NCI-H2171 treated with DMSO at 0.1 percent for 48 hours (cell line): ENCODE results near the gene STAB1.

Experiments used
- DNase-seq: peaks from one replicate; lab custom pipeline; 2025; lab: John Stamatoyannopoulos, UW

Gene STAB1

DNA sequence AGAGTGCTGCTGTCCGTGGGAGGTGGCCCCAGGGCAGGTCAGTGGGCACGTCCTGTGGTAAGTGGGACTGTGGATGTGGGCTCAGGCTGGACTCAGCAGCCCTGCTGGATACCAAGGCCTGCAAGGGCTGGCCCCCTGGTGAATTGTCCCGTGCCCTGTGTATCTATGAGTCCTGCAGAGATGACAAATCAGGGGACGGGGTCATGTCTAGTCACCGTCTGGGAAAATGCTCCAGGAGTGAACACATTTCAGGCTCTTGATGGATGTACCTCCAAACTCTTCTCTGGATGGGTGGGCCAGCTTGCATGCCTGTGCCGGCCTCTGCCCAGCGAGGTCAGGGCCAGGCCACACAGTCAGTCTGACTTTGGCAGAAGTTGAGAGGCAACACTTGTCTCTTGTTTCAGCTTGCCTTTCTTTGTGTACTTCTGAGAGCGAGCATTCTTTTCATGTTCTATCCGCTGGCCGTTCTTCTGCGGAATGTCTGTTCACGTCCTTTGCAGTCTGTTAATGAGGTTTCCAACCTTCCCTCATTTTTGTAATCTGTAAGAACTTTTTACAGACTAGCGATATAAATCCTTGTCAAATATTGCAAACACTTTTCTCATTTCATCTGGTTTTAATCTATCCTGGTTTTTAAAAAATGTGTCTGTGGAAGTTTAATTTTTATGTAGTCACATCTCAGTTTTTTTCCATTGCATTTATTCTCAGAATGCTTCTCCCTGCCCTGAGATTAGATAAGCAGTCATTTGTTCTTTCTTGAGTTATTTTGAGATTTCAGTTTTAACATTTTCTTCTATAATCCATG is 11.4 kb upstream of the STAB1 start:
- DNase-seq = no peak

DNA sequence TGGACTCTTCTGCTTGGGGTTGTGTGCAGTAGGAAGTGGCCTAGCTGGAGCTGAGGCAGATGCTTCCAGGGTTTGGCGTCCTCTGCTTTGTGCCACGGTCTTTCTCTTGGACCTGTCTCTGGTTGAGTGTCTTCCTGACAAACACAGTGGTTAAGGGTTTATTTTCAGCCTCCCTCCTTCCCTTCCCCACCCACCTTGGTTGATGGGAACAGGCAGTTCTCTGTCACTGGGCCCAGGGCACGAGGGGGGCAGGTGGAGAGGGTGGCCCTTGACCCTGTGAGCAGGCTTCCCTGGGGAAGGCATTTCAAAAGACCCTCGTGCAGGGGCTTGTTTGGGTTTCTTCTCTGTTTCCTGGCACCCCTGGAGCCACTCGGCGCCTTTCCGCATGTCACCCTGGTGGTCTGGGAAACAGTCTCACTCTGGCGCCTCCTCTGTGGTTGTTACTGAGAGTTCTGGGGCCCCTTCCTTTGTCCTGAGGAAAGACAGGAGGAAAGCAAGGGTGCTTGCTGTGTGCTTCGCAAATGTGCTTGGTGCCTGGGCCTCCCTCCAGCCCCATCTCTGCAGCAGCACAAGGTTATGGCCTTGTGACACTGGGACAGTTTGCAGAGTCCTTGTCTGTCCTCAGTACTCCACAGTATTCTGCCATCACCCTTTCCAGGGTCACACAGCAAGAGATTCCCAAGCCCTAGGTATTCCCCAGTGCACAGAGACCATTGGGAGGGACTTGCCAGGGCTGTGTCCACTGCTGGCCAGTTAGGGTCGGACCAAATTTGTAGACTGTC is 10.3 kb upstream of the STAB1 start:
- DNase-seq = no peak

DNA sequence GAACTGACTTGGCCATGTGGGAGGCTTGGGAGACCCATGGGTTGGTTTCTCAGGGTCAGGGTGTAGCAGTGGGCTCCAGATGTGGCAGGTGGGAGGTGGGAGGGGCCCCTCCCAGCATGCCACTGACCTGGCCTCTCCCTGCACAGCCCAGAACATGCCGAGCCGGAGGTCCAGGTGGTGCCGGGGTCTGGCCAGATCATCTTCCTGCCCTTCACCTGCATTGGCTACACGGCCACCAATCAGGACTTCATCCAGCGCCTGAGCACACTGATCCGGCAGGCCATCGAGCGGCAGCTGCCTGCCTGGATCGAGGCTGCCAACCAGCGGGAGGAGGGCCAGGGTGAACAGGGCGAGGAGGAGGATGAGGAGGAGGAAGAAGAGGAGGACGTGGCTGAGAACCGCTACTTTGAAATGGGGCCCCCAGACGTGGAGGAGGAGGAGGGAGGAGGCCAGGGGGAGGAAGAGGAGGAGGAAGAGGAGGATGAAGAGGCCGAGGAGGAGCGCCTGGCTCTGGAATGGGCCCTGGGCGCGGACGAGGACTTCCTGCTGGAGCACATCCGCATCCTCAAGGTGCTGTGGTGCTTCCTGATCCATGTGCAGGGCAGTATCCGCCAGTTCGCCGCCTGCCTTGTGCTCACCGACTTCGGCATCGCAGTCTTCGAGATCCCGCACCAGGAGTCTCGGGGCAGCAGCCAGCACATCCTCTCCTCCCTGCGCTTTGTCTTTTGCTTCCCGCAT is 7.9 kb upstream of the STAB1 start:
- DNase-seq = no peak

DNA sequence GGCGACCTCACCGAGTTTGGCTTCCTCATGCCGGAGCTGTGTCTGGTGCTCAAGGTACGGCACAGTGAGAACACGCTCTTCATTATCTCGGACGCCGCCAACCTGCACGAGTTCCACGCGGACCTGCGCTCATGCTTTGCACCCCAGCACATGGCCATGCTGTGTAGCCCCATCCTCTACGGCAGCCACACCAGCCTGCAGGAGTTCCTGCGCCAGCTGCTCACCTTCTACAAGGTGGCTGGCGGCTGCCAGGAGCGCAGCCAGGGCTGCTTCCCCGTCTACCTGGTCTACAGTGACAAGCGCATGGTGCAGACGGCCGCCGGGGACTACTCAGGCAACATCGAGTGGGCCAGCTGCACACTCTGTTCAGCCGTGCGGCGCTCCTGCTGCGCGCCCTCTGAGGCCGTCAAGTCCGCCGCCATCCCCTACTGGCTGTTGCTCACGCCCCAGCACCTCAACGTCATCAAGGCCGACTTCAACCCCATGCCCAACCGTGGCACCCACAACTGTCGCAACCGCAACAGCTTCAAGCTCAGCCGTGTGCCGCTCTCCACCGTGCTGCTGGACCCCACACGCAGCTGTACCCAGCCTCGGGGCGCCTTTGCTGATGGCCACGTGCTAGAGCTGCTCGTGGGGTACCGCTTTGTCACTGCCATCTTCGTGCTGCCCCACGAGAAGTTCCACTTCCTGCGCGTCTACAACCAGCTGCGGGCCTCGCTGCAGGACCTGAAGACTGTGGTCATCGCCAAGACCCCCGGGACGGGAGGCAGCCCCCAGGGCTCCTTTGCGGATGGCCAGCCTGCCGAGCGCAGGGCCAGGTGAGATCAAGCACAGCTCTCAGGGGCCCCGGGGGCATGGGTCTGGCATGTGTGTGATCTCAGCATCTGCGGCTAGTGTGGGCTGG is 7.1 kb upstream of the STAB1 start:
- no peak for DNase-seq

DNA sequence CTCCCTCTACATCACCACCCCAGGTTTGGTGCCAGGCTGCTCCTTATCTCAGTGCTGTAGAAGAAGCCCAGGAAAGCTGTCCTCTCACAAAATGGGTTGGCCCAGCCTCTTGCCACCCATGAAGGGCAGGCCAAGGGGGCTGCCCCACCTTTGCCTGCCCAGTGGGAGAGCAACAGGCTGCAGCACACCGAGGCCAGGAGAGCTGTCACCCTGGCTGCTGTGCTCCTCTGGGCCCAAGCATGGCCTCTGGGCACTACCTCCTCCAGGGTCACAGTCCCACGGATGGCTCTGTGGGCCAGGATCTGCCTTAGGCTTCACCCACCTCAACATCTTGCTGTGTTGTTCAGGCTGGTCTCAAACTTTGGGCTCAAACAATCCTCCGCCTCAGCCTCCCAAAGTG is 6.4 kb upstream of the STAB1 start:
- no peak for DNase-seq

DNA sequence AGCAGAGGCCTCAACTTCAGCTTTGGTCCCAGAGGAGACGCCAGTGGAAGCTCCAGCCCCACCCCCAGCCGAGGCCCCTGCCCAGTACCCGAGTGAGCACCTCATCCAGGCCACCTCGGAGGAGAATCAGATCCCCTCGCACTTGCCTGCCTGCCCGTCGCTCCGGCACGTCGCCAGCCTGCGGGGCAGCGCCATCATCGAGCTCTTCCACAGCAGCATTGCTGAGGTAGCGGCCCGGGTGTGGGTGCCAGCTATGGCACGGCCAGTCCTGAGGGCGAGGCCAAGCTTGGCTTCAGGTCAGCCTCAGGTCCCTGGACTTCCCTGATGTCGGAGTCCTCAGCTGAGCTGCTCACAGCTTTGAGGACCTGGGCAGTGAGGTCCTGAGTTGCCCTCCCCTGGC is 5.7 kb upstream of the STAB1 start:
- DNase-seq = no peak

DNA sequence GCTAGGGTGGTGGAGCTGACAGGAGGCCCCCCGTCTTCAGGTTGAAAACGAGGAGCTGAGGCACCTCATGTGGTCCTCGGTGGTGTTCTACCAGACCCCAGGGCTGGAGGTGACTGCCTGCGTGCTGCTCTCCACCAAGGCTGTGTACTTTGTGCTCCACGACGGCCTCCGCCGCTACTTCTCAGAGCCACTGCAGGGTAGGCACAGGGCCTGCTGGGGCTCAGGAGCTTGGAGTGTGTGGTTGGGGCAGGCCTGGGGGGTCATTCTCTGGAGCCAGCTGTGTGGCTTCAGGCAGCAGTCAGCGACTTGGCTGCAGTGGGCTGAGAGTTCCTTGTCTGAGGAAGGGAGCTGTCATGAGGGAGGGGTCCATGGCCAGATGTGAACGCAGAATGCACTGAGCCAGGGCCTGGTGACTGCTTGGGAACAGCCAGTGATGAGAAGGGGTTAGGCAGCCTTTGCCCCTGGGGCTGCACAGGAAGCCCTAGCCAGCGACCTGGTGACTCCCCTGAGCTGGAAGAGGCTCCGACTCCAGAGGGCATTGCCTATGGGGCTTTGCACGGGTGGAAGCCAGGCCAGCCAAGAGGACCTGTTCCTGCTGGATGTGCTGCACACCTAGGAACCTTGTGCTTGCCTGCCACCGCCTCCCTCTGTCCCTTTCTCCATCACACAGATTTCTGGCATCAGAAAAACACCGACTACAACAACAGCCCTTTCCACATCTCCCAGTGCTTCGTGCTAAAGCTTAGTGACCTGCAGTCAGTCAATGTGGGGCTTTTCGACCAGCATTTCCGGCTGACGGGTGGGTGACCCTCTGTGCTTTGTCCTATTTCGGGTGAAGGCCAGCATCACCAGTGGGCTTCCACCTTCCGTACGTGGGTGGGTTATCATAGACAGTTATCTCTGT is 4.9 kb upstream of the STAB1 start:
- DNase-seq = no peak

DNA sequence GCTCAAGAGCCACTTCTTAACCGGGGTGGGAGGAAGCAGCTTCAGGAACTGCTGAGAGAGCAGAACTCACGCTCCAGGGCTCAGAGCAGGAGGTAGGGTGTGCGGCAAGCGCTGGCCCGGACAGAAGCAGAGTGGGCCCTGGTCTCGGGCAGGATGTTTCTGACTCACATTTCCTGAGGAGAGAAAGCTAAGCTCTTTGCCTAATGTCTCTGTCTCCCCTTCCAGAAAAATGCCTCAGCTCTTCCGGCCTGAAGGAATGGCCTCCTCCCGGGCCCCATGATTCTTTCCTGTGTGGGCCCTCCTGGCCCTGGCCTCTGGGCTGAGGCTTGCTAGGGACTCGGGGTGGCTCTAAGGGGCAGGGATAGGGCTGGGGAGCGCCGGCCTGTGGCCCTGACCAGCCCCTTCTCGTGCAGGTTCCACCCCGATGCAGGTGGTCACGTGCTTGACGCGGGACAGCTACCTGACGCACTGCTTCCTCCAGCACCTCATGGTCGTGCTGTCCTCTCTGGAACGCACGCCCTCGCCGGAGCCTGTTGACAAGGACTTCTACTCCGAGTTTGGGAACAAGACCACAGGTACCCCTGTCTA is 4.1 kb upstream of the STAB1 start:
- no peak for DNase-seq

DNA sequence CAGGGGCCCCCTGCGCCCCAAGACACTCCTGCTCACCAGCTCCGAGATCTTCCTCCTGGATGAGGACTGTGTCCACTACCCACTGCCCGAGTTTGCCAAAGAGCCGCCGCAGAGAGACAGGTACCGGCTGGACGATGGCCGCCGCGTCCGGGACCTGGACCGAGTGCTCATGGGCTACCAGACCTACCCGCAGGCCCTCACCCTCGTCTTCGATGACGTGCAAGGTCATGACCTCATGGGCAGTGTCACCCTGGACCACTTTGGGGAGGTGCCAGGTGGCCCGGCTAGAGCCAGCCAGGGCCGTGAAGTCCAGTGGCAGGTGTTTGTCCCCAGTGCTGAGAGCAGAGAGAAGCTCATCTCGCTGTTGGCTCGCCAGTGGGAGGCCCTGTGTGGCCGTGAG is 3.1 kb upstream of the STAB1 start:
- DNase-seq = no peak

DNA sequence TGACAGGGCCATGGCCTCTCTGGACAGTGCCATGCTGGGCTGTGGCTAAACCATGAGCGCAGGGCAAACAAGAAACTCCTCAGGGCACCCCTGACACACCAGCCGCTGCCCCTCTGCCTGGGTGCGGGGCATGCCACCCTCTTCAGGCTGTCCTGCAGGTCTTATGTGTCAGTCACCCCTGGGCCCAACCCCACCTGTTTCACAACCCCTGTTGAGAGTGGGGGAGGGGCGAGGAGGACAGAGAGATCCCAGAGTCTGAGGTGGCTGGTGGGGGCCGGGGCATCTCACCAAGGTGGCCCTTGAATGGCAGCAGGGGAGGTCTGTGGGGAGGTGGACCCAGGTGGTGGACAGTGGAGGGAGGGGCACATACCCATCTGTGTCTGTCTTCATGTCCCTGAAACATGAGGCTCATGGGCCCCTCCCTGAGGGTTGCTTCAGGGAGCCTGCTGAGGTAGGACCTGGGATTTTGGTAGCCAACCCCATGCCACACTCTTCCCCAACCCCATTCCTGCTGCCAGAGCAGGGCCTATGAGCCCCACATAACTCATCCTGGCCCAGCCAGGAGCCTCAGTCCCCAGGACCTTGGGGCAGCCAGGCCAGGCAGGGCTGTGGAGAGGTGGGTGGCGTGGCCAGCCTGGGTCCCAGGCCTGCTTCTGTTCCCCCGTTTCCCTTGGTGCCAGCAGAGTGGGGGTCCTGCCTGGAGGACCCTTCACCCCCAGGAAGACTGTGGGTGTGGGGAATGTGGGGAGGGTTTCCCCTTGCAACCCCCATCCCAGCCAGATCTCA is 1.7 kb upstream of the STAB1 start:
- DNase-seq = no peak

DNA sequence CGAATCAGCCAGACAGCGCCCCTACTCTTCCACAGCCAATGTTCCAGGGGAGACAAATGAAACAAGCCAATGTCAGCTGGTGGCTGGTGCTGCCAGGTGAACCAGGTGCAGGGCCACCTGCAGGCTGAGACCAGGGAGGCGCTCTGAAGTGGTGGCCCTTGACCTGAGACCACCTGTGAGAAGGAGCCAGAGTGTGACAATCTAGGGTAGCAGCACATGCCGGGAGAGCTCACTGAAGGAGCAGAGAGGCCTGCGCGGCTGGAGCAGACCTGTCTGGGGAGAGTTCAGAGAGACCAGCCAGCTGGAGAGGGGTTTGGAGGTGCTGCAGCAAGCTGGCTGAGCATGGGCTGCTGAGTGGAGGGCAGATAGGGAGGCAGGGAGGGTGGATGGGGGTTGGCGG is 693 bp upstream of the STAB1 start:
- DNase-seq = no peak

DNA sequence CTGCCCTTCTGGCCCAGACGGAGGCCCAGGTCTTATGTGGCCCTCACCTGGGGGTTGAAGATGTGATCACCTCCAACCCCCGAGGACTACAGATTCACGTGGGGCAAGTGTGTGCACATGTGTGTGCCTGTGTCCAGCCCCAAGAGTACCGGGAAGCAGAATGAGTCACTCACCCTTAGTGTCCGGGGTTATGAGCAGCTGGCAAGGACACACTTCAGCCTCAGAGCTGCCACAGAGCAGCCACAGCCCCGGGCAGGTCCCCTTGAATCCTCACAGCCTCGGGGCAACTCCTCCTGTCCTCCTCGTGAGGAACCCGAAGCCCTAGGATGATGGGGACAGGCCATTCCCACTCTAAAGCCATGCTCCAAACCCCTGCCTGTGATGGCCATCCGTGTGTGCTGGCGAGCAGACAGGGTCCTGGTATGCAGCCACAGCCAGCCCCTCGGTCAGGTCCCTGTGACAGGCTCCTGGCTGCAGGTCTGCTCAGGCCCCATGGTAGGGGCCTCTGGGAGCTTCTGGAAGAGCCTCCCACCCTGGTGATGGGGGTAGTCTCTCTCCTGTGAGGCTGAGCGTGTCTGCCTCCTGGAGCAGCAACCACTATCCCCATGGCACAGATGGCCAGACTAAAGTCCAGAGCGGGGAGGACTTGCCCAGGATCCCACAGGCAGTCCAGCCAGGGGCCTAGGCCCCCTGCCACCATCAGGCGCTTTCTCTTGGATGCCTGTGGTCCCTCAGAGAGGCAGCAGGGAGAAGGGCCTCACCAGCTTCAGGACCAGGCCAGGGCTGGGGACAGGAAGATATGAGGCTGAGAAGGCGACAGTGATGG is 852 bp downstream of the STAB1 start:
- DNase-seq = no peak

DNA sequence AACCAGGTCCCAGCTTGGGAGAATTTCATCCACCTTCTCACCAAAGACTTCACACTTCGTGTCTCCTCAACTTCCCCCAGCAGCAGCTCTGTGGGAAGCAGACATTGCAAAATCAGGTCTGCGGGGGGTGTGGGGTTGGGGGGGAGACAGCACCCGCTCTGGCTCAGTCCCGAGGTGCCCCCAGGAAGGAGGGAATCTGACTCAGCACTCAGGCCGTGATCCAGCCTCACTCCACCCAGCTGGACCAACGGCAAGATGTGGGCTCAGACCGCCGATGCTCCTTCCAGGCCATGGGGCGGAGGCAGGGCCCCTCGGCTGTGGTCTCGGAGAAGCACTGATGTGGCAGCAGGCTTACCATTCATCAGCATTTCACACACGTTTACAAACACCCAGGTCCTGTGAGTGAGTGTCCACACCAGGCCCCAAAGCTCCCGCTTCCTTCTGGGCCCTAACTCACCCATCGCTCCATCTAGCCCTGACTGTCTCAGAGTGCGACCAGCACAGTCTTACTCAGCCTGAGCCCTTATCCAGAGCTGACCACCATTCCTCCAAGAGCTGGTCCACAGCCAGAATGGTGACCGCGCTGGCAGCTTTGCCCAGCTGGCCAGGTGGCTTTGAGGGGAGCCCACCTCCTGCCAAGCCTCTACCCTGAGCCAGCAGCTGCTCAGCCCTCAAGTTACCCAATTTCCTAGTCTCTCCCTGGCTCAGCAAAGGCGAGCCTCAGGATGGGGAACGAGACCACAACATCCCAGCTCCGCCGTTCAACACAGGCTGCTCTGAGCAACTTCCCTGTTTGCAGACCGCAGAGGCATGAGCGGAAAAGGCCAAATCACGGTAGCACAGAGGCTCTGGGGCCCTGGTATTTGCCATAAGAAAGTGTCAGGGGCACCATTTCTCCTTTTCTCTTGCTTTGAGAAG is 3.3 kb downstream of the STAB1 start:
- no peak for DNase-seq

DNA sequence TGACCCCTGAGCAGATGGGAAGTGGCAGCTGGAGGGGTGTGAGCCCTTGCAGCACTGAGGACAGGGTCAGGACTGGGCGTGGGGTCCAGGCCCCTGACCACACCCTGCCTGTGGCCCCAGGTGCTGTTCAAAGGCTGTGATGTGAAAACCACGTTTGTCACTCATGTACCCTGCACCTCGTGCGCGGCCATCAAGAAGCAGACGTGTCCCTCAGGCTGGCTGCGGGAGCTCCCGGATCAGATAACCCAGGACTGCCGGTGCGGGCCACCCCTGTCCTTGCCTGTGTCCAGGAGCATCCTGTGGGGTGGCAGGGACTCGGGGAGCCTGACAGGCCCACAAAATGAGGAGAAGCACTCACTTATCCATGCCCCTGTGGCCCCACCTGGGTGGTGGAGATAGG is 5.9 kb downstream of the STAB1 start:
- no peak for DNase-seq

DNA sequence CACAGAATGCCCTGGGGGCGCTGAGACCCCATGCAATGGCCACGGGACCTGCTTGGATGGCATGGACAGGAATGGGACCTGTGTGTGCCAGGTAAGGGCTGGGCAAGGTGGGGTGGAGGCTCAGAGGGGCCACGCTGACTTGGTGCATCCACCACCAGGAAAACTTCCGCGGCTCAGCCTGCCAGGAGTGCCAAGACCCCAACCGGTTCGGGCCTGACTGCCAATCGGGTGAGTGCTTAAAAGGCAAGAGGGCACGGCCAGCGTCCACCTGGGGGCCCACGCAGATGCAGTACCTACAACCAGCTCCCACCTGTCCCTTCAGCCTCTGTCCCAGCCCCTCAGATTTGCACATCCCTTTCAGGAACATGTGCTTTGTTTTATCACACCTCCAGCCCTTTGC is 6.9 kb downstream of the STAB1 start:
- no peak for DNase-seq

DNA sequence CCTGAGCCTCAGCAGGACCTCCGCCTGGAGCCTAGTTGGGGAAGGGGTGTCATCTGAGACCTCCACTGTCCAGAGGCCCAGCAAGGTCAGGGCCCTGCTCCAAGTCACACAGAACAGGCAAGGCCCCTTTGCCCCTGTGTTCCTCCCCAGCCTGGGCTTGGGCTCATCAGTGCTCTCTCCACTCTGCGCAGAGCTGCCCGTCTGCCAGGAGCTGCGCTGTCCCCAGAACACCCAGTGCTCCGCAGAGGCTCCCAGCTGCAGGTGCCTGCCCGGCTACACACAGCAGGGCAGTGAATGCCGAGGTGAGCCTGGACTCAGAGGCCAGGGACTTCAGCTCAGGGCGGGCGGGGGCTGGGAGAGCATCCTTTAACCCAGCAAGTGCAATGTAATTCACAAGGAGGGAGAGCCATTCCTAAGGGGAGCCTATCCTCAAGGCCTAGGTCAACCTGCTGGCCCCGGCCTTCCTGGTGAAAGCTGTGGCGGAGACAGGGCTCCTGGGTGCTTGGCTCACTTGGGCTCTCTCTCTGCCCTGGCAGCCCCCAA is 7.7 kb downstream of the STAB1 start:
- no peak for DNase-seq

DNA sequence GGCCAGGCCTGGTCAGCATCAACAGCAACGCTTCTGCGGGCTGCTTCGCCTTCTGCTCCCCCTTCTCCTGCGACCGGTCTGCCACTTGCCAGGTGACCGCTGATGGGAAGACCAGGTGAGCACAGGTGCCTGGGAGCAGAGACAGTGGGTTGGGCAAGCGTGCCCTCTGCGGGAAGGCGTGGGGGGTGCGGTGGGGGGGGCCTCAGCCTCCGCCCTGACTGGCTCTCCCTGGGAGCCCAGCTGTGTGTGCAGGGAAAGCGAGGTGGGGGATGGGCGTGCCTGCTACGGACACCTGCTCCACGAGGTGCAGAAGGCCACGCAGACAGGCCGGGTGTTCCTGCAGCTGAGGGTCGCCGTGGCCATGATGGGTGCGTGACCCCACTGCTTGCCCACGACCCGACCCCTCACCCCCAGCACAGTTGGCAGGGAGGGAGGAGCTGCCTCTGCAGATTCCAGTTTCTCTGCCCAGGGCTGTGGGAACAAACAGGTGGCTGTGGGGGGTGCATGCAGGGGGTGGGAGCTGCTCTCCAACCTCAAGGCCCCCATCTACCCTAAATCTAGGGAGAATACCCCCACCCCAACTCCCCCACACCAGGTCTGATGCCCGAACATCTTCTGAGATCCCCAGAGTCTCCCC is 8.8 kb downstream of the STAB1 start:
- DNase-seq = peak; percentile 4
